HepG2 (cell line): Measurements from ENCODE around the gene ZNF782. TPM values are rescaled to one million over a fixed set of nuclear protein-coding genes. Genes with fewer than 3 reads are reported as not detected.

Source experiments
- BCL6 ChIP-seq: IDR thresholded peaks from 2 replicates; pipeline ENCODE4 v1.6.1; 2016; ENCODE audit warnings: missing genetic modification reagents, missing compliant biosample characterization
- DMTF1 ChIP-seq: sonication (generic); formaldehyde crosslinking; IDR thresholded peaks from 2 replicates; pipeline ENCODE4 v1.4.0; 2020; ENCODE audit warnings: mild to moderate bottlenecking, missing genetic modification reagents
- FOXP1 ChIP-seq, 2 experiments: fragments of 450-650 bp in 1 of 2; IDR thresholded peaks; 2 replicates each; pipeline ENCODE4 v1.6.1; 2017 to 2018; ENCODE audit warnings: antibody characterized with exemption in 1 of 2
- HES4 ChIP-seq: sonication (generic); formaldehyde crosslinking; IDR thresholded peaks from 2 replicates; pipeline ENCODE4 v1.9.0; 2021; ENCODE audit warnings: mild to moderate bottlenecking, missing genetic modification reagents, borderline replicate concordance
- JUN ChIP-seq: sonication (generic); formaldehyde crosslinking; IDR thresholded peaks from 2 replicates; pipeline ENCODE4 v1.4.0; 2020; ENCODE audit warnings: mild to moderate bottlenecking, missing genetic modification reagents
- KLF12 ChIP-seq: sonication (generic); formaldehyde crosslinking; IDR thresholded peaks from 2 replicates; pipeline ENCODE4 v1.4.0; 2020; ENCODE audit warnings: missing genetic modification reagents, borderline replicate concordance
- MXD4 ChIP-seq: IDR thresholded peaks from 2 replicates; pipeline ENCODE4 v1.6.1; 2016; ENCODE audit warnings: mild to moderate bottlenecking, missing biosample characterization, missing genetic modification reagents
- NAIF1 ChIP-seq: sonication (generic); formaldehyde crosslinking; IDR thresholded peaks from 2 replicates; pipeline ENCODE4 v1.5.0; 2020; ENCODE audit warnings: mild to moderate bottlenecking, missing genetic modification reagents, borderline replicate concordance
- PAXIP1 ChIP-seq: sonication (generic); formaldehyde crosslinking; conservative IDR thresholded peaks from 2 replicates; pipeline ENCODE4 v1.4.0; 2020; ENCODE audit warnings: mild to moderate bottlenecking, missing genetic modification reagents, moderate library complexity
- RBFOX2 ChIP-seq: fragments of 200-400 bp; formaldehyde crosslinking; IDR thresholded peaks from 2 replicates; pipeline ENCODE4 v1.6.1; 2017; ENCODE audit warnings: low read depth, mild to moderate bottlenecking, low read length
- REPIN1 ChIP-seq: sonication (generic); formaldehyde crosslinking; IDR thresholded peaks from 2 replicates; pipeline ENCODE4 v1.8.0; 2022; ENCODE audit warnings: missing genetic modification reagents, low read depth, mild to moderate bottlenecking, borderline replicate concordance
- SMAD3 ChIP-seq: sonication (generic); formaldehyde crosslinking; IDR thresholded peaks from 2 replicates; pipeline ENCODE4 v1.4.0; 2020; ENCODE audit warnings: missing genetic modification reagents
- SOX13 ChIP-seq, 3 experiments: fragments of 450-650 bp in 1 of 3; sonication (generic) in 1 of 3; formaldehyde crosslinking in 1 of 3; IDR thresholded peaks in 2 of 3; conservative IDR thresholded peaks in 1 of 3; 2 replicates each; pipeline versions ENCODE4 v1.5.0 to v1.6.1; 2016 to 2020; ENCODE audit warnings: antibody characterized with exemption in 1 of 3, mild to moderate bottlenecking in 1 of 3, missing compliant biosample characterization in 1 of 3, missing genetic modification reagents in 1 of 3, moderate library complexity in 1 of 3
- SP4 ChIP-seq: sonication (generic); formaldehyde crosslinking; IDR thresholded peaks from 2 replicates; pipeline ENCODE4 v1.8.1; 2023; ENCODE audit warnings: mild to moderate bottlenecking, missing genetic modification reagents
- USF2 ChIP-seq, 2 experiments: sonication (generic) in 1 of 2; formaldehyde crosslinking in 1 of 2; IDR thresholded peaks; 2 replicates each; pipeline versions ENCODE4 v1.5.1 to v1.6.1; 2011 to 2020; ENCODE audit warnings: borderline replicate concordance in 1 of 2, low read depth in 1 of 2, low read length in 1 of 2, mild to moderate bottlenecking in 1 of 2, missing genetic modification reagents in 1 of 2, moderate library complexity in 1 of 2
- ZBTB20 ChIP-seq: sonication (generic); formaldehyde crosslinking; IDR thresholded peaks from 2 replicates; pipeline ENCODE4 v1.8.1; 2023; ENCODE audit warnings: missing genetic modification reagents, low read depth, mild to moderate bottlenecking, borderline replicate concordance
- ZC3H4 ChIP-seq: sonication (generic); formaldehyde crosslinking; IDR thresholded peaks from 2 replicates; pipeline ENCODE4 v1.4.0; 2020; ENCODE audit warnings: missing genetic modification reagents, borderline replicate concordance
- ZNF230 ChIP-seq: sonication (generic); formaldehyde crosslinking; IDR thresholded peaks from 2 replicates; pipeline ENCODE4 v1.4.0; 2020; ENCODE audit warnings: mild to moderate bottlenecking, missing genetic modification reagents
- ZNF724P ChIP-seq: sonication (generic); formaldehyde crosslinking; IDR thresholded peaks from 2 replicates; pipeline ENCODE4 v1.8.0; 2022; ENCODE audit warnings: missing genetic modification reagents, borderline replicate concordance
- ZNF776 ChIP-seq: sonication (generic); formaldehyde crosslinking; IDR thresholded peaks from 2 replicates; pipeline ENCODE4 v1.4.0; 2020; ENCODE audit warnings: mild to moderate bottlenecking, missing genetic modification reagents
- ZNF879 ChIP-seq: sonication (generic); formaldehyde crosslinking; IDR thresholded peaks from 2 replicates; pipeline ENCODE4 v1.8.1; 2023; ENCODE audit warnings: missing genetic modification reagents
- polyA plus RNA-seq, 8 experiments: library from polyadenylated mRNA; depleted of rRNA in 3 of 8; stranded (reverse) in 7 of 8; unstranded in 1 of 8; fragments of >200 nt; fragmentation: Illumina TruSeq in 4 of 8; extraction: Trizol in 4 of 8; gene quantifications; 2 replicates each; pipeline versions ENCODE4 v1.2.1 to v1.2.3, GENCODE V29; 2011 to 2016; ENCODE audit warnings: low read depth in 4 of 8, missing spikeins in 1 of 8, mixed read lengths in 1 of 8; ENCODE audit not compliant: insufficient read depth in 1 of 8
- total RNA-seq, 5 experiments: library from RNA; depleted of rRNA; stranded (reverse); fragments of >200 nt; fragmentation: Illumina TruSeq; extraction: Trizol; gene quantifications; 2 replicates each; pipeline ENCODE4 v1.2.3, GENCODE V29; 2016; ENCODE audit warnings: low read depth in 1 of 5

The ZNF782 gene
- total and polyA plus RNA-seq, 2 of the 13 experiments (the other 11 are each of a cell fraction or from before 2014, with no cell fraction given), result 1.4 to 4.9 TPM

- no peak for TF ChIP-seq USF2 (IDR thresholded peaks at IDR 0.05; ENCODE audit: low read depth, low read length)
- TF ChIP-seq USF2 (CRISPR knock-in tag; IDR thresholded peaks at IDR 0.05; ENCODE audit: borderline replicate concordance), result no peak
- TF ChIP-seq ZNF230, result no peak
- TF ChIP-seq SMAD3 (CRISPR knock-in tag), result peak; percentile 1; the same call in 1 of the 2 replicates
- no peak for TF ChIP-seq JUN (CRISPR knock-in tag)
- TF ChIP-seq PAXIP1 (CRISPR knock-in tag), result peak; percentile 18
- no peak for TF ChIP-seq RBFOX2
- no peak for TF ChIP-seq BCL6 (CRISPR knock-in tag)
- 0 out of 2 replicates have a peak, but pooled peaks have one; percentile 3 for TF ChIP-seq REPIN1
- TF ChIP-seq ZNF776 (CRISPR knock-in tag), result no peak
- no peak for TF ChIP-seq SOX13 (IDR thresholded peaks at IDR 0.05)
- TF ChIP-seq SOX13 (CRISPR knock-in tag; conservative IDR thresholded peaks at IDR 0.05 in 1 of 2, IDR thresholded peaks at IDR 0.05 in 1 of 2), result peak in 1 of 2 experiments; percentile 66; a peak in 1 of 4 replicates
- TF ChIP-seq NAIF1 (CRISPR knock-in tag), result no peak
- TF ChIP-seq ZC3H4 (CRISPR knock-in tag), result no peak; the same call in 1 of the 2 replicates
- TF ChIP-seq FOXP1 (IDR thresholded peaks at IDR 0.05), result no peak
- TF ChIP-seq FOXP1 (CRISPR knock-in tag; IDR thresholded peaks at IDR 0.05), result 0 out of 2 replicates have a peak, but pooled peaks have one; percentile 23
- TF ChIP-seq ZNF879, result no peak
- TF ChIP-seq SP4, result no peak
- TF ChIP-seq HES4 (CRISPR knock-in tag), result 0 out of 2 replicates have a peak, but pooled peaks have one; percentile 12
- 0 out of 2 replicates have a peak, but pooled peaks have one; percentile 19 for TF ChIP-seq KLF12
- 0 out of 2 replicates have a peak, but pooled peaks have one; percentile 71 for TF ChIP-seq ZBTB20 (CRISPR knock-in tag)
- TF ChIP-seq DMTF1 (CRISPR knock-in tag), result no peak
- no peak for TF ChIP-seq ZNF724P (CRISPR knock-in tag)
- no peak for TF ChIP-seq MXD4 (CRISPR knock-in tag)
Observed at GRCh38 chr9:96874947-96875460, 20.7 kb upstream of the ZNF782 start (continued).
